Stimulated activated CD4-positive, alpha-beta T cell treated with anti-CD3 and anti-CD28 coated beads, Interleukin-15, amount 100 ng/mL, for 24 hours (primary cell): ENCODE measurements around the gene SLC1A2.
A peak's percentile ranks its signal among the peaks of the same experiment; 100 is the strongest.

Experiments
- DNase-seq: peaks from one replicate; pipeline ENCODE4 v3.0.0-alpha.2; 2020

The SLC1A2 gene

GRCh38 chr11:35265755-35266454, 153.5 kb downstream of the SLC1A2 start:
- no peak for DNase-seq

GRCh38 chr11:35262735-35263134, 156.6 kb downstream of the SLC1A2 start:
- DNase-seq = no peak

GRCh38 chr11:35262056-35262455, 157.3 kb downstream of the SLC1A2 start:
- no peak for DNase-seq

- no peak for DNase-seq
These were observed 158.2 kb downstream of the SLC1A2 start for GRCh38 chr11:35261197-35261596.

- no peak for DNase-seq
These were observed 158.9 kb downstream of the SLC1A2 start for GRCh38 chr11:35260342-35260985.

- DNase-seq = no peak
These were observed 159.8 kb downstream of the SLC1A2 start for GRCh38 chr11:35259529-35259928.

GRCh38 chr11:35257281-35257680, 162.1 kb downstream of the SLC1A2 start:
- no peak for DNase-seq

- no peak for DNase-seq
These were observed 163.1 kb downstream of the SLC1A2 start for GRCh38 chr11:35256296-35256695.

- DNase-seq = no peak
These were observed 163.8 kb downstream of the SLC1A2 start for GRCh38 chr11:35255514-35255913.

- DNase-seq = no peak
These were observed 166.1 kb downstream of the SLC1A2 start for GRCh38 chr11:35253237-35253636.

- DNase-seq = no peak
These were observed 168.7 kb downstream of the SLC1A2 start for GRCh38 chr11:35250621-35251020.

- DNase-seq = no peak
These were observed 169.2 kb downstream of the SLC1A2 start for GRCh38 chr11:35250192-35250591.

GRCh38 chr11:35248558-35249323, 170.6 kb downstream of the SLC1A2 start:
- DNase-seq = no peak

GRCh38 chr11:35247863-35248262, 171.5 kb downstream of the SLC1A2 start:
- no peak for DNase-seq

- DNase-seq = peak; percentile 24
These were observed 171.9 kb downstream of the SLC1A2 start for GRCh38 chr11:35247428-35247827.

GRCh38 chr11:35246745-35247144, 172.6 kb downstream of the SLC1A2 start:
- DNase-seq = no peak

GRCh38 chr11:35245786-35246185, 173.6 kb downstream of the SLC1A2 start:
- no peak for DNase-seq

- DNase-seq = no peak
These were observed 174.3 kb downstream of the SLC1A2 start for GRCh38 chr11:35245056-35245455.

- no peak for DNase-seq
These were observed 175.6 kb downstream of the SLC1A2 start for GRCh38 chr11:35243774-35244173.

- no peak for DNase-seq
These were observed 176.7 kb downstream of the SLC1A2 start for GRCh38 chr11:35242412-35243242.

- DNase-seq = no peak
These were observed 177.8 kb downstream of the SLC1A2 start for GRCh38 chr11:35241531-35241930.

GRCh38 chr11:35241083-35241482, 178.3 kb downstream of the SLC1A2 start:
- DNase-seq = no peak

GRCh38 chr11:35239471-35240075, 179.8 kb downstream of the SLC1A2 start:
- no peak for DNase-seq
